GM12878 (cell line): ENCODE measurements around the gene CLASRP. TPM values are rescaled to one million over a fixed set of nuclear protein-coding genes. Genes with fewer than 3 reads are reported as not detected.

ENCODE experiments used
- ATF3 ChIP-seq: IDR thresholded peaks from 2 replicates; pipeline ENCODE4 v1.6.1; 2011; ENCODE audit warnings: low read depth, mild to moderate bottlenecking, low read length, moderate library complexity, borderline replicate concordance; ENCODE audit errors: extremely low read depth
- BMI1 ChIP-seq: fragments of 450-650 bp; IDR thresholded peaks from 2 replicates; pipeline ENCODE4 v1.6.1; 2016; ENCODE audit warnings: mild to moderate bottlenecking, moderate library complexity, borderline replicate concordance
- CBFB ChIP-seq: IDR thresholded peaks from 2 replicates; pipeline ENCODE4 v1.6.1; 2016; ENCODE audit warnings: antibody characterized with exemption, low read depth
- E2F8 ChIP-seq: fragments of 450-650 bp; IDR thresholded peaks from 2 replicates; pipeline ENCODE4 v1.6.1; 2018; ENCODE audit warnings: mild to moderate bottlenecking, low read depth, moderate library complexity; ENCODE audit not compliant: partially characterized antibody
- EED ChIP-seq: sonication (generic); IDR thresholded peaks from 2 replicates; pipeline ENCODE4 v1.6.1; 2016; ENCODE audit warnings: antibody characterized with exemption, low read depth
- GABPA ChIP-seq: IDR thresholded peaks from 2 replicates; pipeline ENCODE4 v1.6.1; 2014; ENCODE audit warnings: antibody characterized with exemption, low read depth, mild to moderate bottlenecking, inconsistent platforms
- MAX ChIP-seq: IDR thresholded peaks from 2 replicates; pipeline ENCODE4 v1.6.1; 2012; ENCODE audit warnings: low read depth, low read length, improper control_type of control experiment
- NFIC ChIP-seq: IDR thresholded peaks from 2 replicates; pipeline ENCODE4 v1.6.1; 2012; ENCODE audit warnings: low read depth, mild to moderate bottlenecking, inconsistent platforms, low read length, moderate library complexity
- NFYB ChIP-seq: IDR thresholded peaks from 2 replicates; pipeline ENCODE4 v1.6.1; 2011; ENCODE audit warnings: low read depth, mild to moderate bottlenecking, low read length, improper control_type of control experiment, moderate library complexity; ENCODE audit not compliant: insufficient read depth
- PRDM15 ChIP-seq: fragments of 450-650 bp; formaldehyde crosslinking; IDR thresholded peaks from 2 replicates; pipeline ENCODE4 v1.4.0; 2020; ENCODE audit warnings: mild to moderate bottlenecking, moderate library complexity
- SPI1 ChIP-seq: IDR thresholded peaks from 2 replicates; pipeline ENCODE4 v1.6.1; 2011; ENCODE audit warnings: low read depth, mild to moderate bottlenecking, low read length, moderate library complexity, borderline replicate concordance; ENCODE audit not compliant: insufficient read depth
- YY1 ChIP-seq: IDR thresholded peaks from 2 replicates; pipeline ENCODE4 v1.6.1; 2011; ENCODE audit warnings: low read depth, mild to moderate bottlenecking, low read length
- polyA plus RNA-seq, 11 experiments: library from polyadenylated mRNA; depleted of rRNA in 4 of 11; unstranded in 6 of 11; stranded (reverse) in 5 of 11; fragments of >200 nt; fragmentation: Nextera tagmentation in 4 of 11; fragmentation: Illumina TruSeq in 1 of 11; extraction: Ambion mirVana in 4 of 11; extraction: Trizol in 1 of 11; gene quantifications; 1 replicate in 1 of 11; 2 replicates in 10 of 11; pipeline versions ENCODE4 v1.2.1 to v1.2.3, GENCODE V29; 2011 to 2016; ENCODE audit warnings: inconsistent platforms in 2 of 11, missing spikeins in 2 of 11, low read depth in 1 of 11
- total RNA-seq, 4 experiments: library from RNA; depleted of rRNA in 3 of 4; stranded (reverse); fragments of >200 nt in 3 of 4; fragmentation: Illumina TruSeq in 1 of 4; extraction: Trizol in 1 of 4; gene quantifications; 2 replicates each; pipeline versions ENCODE4 v1.2.1 to v1.2.3, GENCODE V29; 2013 to 2021
- TF ChIP-seq, protein P1 (sequence below): fragments of 450-650 bp; IDR thresholded peaks from 2 replicates; pipeline ENCODE4 v1.6.1; 2017; ENCODE audit warnings: mild to moderate bottlenecking

The CLASRP gene
- total and polyA plus RNA-seq, 10 of the 15 experiments (the other 5 are each of a cell fraction or from before 2014, with no cell fraction given): 0.68 to 75.8 (median 30.2) TPM

DNA sequence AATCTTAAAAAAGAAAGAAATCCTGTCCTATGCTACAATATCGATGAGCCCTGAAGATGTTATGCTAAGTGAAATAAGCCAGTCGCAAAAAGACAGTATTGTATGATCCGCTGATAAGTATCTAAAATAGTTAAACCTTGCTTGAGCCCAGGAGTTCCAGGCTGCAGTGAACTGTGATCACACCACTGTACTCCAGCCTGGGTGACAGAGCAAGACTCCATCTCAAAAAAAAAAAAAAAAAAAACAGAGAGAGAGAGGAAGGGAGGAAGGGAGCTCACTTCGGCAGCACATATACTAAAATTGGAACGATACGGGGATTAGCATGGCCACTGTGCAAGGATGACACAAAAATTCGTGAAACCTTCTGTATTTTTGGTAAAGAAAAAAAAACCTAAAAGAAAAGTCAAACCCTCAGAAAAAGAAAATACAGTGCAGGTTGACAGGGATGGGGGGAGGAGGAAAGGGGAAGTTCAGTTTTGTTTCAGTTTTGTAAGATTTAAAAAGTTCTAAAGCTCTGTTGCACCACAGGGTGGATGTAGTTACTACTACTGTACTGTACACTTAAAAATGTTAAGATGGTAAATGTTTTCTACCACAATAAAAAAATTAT is 8.4 kb downstream of the CLASRP start (continued):
- TF ChIP-seq MAX: no peak
- TF ChIP-seq, protein P1, sequence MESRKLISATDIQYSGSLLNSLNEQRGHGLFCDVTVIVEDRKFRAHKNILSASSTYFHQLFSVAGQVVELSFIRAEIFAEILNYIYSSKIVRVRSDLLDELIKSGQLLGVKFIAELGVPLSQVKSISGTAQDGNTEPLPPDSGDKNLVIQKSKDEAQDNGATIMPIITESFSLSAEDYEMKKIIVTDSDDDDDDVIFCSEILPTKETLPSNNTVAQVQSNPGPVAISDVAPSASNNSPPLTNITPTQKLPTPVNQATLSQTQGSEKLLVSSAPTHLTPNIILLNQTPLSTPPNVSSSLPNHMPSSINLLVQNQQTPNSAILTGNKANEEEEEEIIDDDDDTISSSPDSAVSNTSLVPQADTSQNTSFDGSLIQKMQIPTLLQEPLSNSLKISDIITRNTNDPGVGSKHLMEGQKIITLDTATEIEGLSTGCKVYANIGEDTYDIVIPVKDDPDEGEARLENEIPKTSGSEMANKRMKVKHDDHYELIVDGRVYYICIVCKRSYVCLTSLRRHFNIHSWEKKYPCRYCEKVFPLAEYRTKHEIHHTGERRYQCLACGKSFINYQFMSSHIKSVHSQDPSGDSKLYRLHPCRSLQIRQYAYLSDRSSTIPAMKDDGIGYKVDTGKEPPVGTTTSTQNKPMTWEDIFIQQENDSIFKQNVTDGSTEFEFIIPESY: 0 out of 2 replicates have a peak, but pooled peaks have one; percentile 16
- TF ChIP-seq YY1: no peak
- TF ChIP-seq BMI1: no peak
- no peak for TF ChIP-seq PRDM15 (CRISPR knock-in tag)
- TF ChIP-seq NFIC: peak; percentile 40; the same call in 1 of the 2 replicates
- no peak for TF ChIP-seq ATF3
- TF ChIP-seq E2F8: peak; percentile 76
- no peak for TF ChIP-seq CBFB
- TF ChIP-seq GABPA: 0 out of 2 replicates have a peak, but pooled peaks have one; percentile 31
- TF ChIP-seq SPI1: peak; percentile 62; the same call in 1 of the 2 replicates
- TF ChIP-seq EED: no peak
- no peak for TF ChIP-seq NFYB
